GM19395 (cell line): ENCODE measurements around the gene GNMT.
"Not testable (repeated sequence)": the region's sequence is repeated elsewhere in the genome, so short reads cannot be mapped to it uniquely, and the experiment has no call there.

Experiments
- ATAC-seq: cut with Tn5 transposase; IDR thresholded peaks from one replicate; pipeline ENCODE4 v1.9.1; 2021; ENCODE audit warnings: mild to moderate bottlenecking, moderate library complexity; ENCODE audit not compliant: unreplicated experiment

The GNMT gene

DNA sequence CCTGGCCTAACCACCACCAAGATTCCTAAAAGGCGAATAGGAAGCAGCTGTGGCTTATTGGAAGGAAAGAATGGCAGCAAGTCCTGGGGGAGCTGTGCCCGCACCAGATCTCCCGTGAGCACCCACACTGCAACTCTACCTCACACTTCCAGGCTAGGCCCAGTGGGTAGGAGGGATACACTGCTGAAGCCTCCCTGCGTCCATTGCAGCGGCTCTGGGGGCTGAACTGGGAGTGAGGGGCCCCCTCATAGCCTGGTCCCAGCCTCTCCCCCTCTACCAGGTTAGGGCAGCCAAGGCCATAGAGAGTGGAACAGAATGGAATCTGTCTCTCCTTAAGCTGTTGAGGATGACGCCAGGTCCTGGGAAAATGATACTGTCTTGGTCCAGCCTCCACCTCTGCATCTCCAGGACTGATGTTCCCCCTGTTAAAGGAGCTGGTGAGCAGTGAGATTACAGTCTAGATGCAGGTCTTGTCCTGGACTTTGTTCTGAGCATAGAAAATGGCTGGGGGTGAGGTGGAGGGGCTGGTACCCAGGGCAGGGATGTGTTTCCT, 20.0 kb upstream of the GNMT start:
- no peak for ATAC-seq

DNA sequence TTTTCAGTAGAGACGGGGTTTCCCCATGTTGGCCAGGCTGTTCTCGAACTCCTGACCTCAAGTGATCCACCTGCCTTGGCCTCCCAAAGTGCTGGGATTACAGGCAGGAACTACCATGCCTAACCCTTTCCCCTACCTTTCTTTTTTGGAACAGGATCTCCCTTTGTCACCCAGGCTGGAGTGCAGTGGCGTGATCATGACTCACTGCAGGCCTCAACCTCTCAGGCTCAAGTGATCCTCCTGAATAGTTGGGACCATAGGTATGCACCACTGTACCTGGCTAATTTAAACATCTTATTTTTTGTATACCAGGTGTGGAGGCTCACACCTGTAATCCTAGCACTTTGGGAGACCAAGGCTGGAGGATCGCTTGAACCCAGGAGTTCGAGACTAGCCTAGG, 19.2 kb upstream of the GNMT start:
- not testable (repeated sequence) for ATAC-seq

DNA sequence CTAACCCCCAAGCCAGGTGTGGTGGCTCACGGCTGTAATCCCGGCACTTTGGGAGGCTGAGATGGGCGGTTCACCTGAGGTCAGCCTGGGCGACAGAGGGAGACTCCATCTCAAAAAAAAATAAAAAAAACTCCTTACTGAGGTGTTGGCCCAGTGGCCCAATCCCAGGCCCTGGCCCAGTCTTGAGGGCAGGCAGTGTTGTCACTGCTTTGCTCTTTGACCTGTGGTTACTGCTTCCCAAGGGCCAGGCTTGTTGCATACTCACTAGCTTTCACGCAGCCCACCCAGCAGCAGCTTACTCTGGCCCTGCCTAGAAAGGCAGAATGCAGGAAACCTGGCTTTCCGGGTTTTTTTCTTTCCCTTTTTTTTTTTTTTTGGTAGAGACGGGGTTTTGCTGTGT, 18.1 kb upstream of the GNMT start:
- no peak for ATAC-seq

DNA sequence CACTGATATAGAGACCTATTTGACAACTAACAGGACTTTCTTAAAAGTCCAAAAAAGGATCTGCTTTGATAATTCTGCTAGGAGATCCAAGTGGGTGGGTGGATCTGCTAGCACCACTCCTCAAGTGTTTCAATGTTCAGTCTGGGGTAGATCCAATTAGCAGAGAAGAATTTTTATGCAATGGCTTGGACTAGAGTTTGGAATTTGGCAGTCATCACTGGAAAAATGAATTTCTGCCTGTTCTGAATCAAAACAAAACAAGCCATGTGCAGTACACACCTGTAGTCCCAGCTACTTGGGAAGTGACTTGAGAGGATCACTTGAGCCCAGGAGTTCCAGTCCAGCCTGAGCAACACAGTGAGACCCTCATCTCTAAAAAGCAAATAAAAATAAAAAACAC, 12.6 kb upstream of the GNMT start:
- no peak for ATAC-seq

DNA sequence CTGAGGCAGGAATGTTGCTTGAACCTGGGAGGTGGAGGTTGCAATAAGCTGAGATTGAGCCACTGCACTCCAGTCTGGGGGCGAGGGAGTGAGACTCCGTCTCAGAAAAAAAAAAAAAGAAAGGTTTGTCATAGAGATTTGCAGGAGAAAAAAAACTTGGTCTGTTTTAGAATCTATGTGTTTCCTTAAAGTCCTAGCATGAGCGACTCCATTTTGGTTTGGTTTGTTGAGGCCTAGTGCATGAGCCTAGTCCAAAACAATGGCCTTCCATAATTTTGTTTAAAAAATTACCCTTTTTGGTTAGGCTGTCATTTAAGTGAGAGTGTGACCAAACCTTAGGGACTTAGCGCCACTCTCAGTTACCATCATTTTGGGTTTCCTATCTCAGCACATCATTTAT, 8.2 kb upstream of the GNMT start:
- no peak for ATAC-seq

DNA sequence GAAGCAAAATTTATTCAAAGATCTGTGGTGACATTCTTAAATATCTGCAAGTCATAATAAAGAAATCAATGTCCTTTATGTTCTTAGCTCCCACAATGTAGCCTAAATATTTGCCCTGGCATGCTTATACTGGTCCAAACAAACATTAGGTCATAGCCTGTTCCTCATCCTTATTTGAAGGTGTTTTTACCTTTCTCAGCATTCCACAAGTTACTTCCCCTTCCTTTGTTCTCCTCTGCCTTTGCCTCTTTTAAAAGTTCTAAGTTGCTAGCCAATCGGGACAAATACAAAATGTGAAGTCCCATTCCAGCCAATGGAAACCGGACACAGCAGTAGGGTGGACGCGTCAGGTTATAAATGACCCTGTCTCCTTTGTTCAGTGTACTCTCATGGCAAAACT, 6.1 kb upstream of the GNMT start:
- ATAC-seq, result not testable (repeated sequence)

DNA sequence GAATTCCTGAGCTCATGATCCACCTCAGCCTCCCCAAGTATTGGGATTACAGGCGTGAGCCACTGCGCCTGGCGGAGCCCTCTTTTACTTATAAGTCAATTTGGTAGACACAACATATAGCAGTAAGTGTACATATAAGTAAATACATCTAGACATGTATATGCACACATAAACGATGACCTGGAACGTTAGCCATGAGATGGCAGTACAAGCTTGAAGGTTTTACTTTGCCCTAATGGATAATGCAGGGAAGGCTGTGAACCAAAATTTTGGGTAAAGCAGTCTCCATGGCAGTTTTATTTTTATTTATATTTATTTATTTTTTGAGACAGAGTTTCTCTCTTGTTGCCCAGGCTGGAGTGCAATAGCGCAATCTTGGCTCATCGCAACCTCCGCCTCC, 2.4 kb upstream of the GNMT start:
- ATAC-seq, result no peak

DNA sequence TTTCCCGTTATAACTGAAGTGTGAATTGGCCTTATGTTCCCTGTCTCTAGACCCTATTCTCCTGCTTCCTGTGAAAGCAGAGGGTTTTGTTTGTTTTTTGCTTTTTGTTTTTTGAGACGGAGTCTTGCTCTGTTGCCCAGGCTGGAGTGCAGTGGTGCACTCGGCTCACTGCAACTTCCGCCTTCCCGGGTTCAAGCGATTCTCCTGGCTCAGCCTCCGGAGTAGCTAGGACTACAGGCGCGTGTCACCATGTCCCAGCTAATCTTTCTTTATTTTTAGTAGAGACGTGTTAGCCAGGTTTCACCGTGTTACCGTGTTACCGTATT, 674 bp upstream of the GNMT start:
- ATAC-seq, result no peak

DNA sequence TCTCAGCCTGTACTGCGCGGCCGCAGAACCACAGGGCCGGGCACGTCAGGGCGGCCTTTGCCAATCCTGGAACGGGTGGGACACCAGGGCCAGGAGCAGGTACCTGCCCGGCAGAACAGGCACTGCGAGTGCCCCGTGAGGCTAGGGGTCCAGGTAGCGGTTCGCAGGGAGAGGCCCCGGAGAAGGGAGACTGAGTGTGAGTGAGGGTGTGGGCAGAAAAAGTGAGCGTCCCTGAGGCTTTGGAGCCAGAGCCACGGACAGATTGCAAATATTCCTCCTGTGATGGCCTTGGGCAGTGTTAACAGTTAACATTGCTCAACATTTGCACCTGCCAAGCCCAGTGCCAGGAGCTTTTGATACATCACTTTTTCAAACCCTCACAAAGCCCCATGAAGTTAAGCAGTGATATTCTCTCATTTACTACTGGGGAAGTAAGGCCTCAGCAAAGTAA, 491 bp downstream of the GNMT start:
- no peak for ATAC-seq

DNA sequence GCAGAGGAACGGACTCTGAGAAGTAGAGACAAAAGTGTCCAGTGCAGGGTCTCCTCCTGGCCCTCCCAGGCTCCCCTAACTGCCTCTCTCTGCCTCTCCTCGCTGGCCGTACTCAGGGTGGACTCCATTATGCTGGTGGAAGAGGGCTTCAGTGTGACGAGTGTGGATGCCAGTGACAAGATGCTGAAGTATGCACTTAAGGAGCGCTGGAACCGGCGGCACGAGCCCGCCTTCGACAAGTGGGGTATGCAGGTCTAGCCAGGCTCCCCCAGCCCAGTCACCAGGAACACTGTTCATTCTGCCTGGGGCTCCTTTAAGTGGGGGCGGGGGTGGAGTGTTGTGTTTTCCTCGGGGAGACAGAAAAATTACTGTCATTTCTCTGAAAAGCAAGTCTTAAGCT, 1.5 kb downstream of the GNMT start:
- ATAC-seq, result no peak

DNA sequence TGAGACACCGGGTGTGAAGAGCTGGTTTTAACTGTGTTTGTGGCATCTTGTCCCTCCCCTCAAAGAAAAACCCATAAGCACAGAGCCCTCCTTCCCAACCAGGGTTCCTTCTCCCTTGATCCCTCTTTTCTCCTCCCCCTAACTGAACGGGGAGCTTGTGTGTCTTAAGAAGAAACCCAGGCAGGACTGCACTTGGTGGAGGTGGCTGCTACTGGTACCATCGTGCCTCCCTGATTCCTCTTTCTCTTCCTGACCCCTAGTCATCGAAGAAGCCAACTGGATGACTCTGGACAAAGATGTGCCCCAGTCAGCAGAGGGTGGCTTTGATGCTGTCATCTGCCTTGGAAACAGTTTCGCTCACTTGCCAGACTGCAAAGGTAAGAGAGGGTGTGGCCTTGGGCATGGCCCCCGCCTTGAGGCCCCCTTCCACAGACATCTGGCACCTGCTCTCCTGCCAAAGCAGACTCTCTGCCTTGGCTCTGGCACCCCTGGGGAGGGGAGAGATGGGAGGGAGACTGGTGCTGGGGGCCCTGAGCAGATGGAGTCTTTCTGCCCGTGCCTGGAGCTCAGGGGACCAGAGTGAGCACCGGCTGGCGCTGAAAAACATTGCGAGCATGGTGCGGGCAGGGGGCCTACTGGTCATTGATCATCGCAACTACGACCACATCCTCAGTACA, 2.1 kb downstream of the GNMT start:
- ATAC-seq, result no peak

DNA sequence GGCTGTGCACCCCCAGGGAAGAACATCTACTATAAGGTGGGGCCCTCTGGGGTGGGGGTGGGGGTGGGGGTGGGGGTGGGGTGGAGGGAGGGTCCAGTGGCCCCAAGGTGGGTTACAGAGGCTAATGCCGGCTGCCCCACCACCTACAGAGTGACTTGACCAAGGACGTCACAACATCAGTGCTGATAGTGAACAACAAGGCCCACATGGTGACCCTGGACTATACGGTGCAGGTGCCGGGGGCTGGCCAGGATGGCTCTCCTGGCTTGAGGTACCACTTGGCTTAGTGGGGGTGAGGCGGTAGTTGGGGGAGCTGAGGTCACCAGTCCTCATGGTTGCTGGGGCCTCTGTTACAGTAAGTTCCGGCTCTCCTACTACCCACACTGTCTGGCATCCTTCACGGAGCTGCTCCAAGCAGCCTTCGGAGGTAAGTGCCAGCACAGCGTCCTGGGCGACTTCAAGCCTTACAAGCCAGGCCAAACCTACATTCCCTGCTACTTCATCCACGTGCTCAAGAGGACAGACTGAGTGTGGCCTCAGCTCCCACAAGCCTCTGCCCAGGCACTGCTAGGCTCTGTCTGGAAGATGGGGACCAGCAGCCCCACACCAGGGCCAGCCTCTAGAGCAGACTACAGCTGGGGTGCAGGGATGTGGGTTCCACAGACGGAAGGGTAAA, 2.8 kb downstream of the GNMT start:
- no peak for ATAC-seq

DNA sequence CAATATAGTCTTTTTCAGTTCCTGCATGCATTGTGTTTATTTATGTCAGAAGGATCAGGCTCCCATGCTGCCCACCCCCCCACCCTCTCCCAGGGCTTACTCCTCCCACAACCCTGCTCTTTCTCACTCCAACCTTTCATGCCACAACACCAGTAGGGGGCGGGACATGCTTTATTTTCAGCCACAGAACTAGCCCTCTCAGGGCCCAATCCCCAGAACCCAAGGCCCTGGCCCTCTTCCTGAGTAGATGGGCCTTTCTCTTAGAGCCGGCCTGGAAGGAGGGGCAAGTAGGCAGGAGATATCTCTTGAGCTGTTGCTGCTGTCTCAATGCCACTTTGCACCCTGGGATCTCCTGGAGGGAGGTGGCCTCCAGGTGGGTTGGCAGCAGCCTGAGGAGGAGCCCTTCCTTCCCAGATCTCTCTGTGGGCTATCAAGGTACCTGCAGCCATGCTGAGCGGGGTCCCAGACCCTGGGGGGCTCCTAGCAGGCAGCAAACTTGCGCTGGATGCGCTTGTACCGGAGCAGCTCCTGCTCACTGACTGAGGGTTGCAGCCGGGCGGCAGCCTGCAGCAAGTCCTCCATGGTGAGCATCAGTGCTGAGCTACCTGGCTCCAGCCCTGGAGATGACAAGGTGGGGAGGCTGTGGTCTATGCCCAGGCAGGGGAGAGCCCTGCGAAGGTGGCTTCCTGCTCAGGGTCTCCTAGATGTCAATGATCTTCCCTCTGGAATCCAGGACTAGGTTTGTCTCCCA, 3.5 kb downstream of the GNMT start:
- ATAC-seq, result no peak

DNA sequence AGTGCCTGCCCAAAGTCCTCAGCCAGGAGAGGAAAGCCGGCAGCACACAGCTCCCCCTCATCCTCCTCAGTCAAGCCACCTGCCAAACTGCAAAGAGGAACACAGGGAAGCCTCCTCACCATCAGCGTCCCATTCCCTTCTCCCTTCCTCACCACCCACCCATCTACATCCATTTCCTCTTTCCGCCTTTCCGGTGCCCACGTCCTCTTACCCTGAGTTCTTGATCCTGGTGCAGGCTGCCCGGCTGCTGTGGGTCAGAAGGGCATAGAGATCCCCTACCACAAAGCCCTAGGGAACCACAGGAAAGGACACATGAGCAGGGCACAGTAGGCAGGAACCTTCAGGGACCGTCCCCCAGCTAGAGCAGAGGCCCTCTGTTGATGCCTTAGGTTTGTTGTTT, 6.0 kb downstream of the GNMT start:
- ATAC-seq, result no peak

DNA sequence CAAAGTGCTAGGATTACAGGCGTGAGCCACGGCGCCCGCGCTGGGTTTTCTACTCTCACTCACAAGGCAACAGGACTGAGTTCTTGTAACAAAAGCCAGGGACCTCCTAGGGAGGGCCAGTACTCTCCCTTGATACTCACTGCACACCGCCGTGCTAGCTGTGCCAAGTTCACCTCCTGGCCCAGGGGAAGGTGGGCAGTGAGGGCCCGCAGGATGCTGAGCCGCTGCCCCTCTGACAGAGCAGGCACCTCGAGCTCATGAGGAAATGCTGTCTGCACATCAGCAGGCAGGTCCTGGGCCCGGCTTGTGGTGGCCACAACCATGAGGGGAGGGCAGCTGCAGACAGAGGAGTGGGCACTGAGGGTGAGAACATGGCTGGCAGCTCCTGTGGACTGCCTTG, 6.7 kb downstream of the GNMT start:
- no peak for ATAC-seq

DNA sequence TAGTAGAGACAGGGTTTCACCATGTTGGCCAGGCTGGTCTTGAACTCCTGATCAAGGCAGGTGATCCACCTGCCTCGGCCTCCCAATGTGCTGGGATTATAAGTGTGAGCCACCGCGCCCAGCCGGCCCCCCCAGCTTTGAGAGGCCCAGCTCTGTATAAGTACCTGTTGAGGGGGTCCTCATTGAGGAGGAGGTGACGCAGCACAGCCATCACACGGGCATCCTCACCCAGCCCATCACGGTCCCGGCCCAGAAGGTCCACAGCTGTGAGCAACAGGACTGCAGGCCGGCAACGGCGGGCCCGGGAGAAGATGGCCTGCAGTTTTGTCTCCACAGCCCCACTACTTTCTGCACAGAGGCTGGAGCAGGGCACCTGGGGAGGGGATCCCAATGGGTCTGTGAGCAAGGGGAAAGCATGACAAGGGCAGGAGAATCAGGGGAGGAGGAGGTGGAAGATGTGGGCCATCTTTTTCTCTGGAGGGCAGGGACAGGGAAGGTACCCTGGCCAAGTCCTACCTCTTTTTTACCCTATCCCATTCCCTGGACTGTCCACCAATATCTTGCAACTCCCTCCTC, 7.7 kb downstream of the GNMT start:
- ATAC-seq, result no peak

DNA sequence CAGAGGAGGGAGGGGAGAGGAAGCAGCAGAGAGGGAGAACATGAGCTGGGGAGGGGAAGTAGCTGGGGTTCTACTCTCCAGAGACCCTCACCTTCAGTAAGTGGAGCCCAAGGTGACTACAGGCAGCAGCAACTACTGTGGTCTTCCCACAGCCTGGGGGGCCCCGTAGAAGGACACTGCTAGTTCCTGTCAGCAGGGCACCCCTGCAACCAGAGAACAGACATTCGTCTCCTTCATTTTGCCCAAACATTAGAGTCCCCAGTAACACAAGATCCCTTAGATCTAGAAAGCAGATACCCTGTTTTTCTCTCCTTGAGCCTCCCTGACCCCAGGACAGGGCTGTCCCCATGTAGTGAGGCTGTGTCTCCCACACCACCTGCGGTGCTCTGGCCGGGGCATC, 8.2 kb downstream of the GNMT start:
- ATAC-seq, result no peak

DNA sequence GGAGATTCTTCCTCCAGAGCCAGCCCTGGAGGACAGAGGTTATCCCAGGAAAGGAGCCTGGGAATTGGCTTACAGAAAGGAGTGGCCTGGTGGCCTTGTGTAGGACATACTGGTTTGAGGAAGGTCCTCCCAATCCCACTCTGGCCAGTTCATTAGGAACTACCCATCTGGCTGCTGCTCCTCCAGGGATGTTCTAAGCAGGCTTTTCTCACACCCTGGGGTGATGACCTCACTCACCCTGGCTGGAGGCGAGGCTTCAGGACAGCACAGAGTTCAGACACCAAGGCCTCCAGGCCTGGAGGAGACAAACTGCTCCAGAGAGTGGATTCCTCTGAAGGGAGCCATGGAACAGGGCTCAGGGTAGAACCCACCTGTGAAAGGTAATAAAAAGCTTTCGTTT, 8.9 kb downstream of the GNMT start:
- ATAC-seq, result no peak

DNA sequence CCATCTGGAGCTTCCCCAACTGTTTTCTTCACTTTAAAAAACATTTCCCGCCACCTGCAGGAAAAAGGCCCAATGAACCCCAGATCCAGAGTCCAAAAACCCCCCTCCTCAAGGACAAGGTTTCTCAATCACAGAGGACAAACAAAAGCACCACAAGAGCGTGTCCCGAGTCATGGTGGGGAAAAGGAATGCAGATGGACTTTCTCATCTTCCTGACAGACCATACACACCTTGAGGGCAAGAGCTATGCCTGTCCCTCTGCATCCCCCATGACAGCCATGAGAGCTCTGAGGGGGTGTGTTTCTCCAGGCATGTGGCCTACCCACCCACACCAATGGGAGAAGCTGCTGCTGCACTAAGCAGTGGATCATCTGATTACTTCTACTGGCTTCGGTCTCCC, 9.4 kb downstream of the GNMT start:
- ATAC-seq, result no peak

DNA sequence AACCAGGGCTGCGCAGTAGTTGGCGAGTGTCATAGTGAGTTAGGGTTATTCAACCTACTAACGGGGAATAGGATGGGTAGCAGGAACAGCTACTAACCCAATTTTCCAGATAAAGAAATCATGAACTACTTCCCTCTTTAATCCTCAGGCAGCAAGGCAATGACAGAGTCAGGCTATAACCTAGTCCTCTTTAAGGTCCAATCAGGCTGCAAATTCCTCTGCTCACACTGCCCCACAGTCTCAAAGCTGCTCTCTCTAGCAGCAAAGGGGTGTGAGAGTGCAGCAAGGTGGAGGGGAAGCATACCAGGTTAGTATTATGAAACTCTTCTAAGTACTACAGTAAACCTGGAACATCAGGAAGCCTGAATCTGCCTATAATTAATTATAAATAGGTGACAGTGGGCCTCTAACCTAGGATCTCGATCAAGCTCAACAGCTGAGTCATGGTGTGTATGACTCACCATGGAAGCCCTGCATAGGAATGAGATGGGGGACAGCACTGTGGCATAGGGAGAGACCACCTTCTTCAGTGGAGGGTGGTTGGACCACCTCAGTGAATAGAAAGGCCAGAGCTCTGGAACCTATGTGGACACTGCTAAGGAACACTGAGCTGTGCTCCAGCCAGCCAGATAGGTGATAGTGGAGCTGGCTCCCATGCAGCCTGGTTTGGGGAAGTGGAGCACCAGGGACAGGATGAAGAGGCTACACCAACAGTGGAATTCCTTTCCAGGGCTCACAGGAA, 10.5 kb downstream of the GNMT start:
- ATAC-seq, result no peak

DNA sequence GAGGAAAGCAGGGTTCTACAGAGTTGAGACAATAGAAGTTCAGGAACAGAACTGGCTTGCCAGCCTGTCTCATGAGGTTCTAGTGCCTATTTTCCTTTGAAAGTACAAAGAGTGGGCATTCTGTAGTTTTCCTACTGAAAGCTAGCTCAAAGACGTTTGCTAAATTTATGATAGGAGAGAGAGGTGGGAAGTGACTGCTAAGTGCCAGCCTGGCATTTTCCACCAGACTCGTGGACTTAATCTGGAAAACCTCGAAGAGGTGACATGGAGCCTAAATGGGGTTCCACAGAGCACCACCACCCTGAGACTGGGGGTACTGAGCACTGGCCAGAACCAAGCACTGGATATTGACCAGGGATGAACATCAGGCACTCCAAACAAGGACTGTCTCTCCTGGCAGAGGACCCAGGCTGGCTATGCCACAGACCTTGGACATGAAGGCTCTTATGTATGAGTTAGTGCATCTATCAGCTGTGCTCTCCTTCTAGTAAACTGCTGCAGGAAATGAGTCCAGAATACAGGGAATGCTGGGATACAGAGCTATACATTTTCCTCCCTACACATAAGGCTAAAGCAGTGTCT, 11.3 kb downstream of the GNMT start:
- no peak for ATAC-seq
